GM08714 (cell line): Measurements from ENCODE around the gene NSDHL.
"Not testable (repeated sequence)": the region's sequence is repeated elsewhere in the genome, so short reads cannot be mapped to it uniquely, and the experiment has no call there.

ENCODE experiments used
- H3K4me3 ChIP-seq: fragments of 200-500 bp; sonication (Bioruptor generic); 2 replicates; pipeline ENCODE4 v1.5.1; 2014; ENCODE audit warnings: mild to moderate bottlenecking, low read length, inconsistent platforms
- ZNF274 ChIP-seq: IDR thresholded peaks from 2 replicates; pipeline ENCODE4 v1.6.1; 2012; ENCODE audit warnings: mild to moderate bottlenecking, low read depth, low read length

The NSDHL gene

DNA sequence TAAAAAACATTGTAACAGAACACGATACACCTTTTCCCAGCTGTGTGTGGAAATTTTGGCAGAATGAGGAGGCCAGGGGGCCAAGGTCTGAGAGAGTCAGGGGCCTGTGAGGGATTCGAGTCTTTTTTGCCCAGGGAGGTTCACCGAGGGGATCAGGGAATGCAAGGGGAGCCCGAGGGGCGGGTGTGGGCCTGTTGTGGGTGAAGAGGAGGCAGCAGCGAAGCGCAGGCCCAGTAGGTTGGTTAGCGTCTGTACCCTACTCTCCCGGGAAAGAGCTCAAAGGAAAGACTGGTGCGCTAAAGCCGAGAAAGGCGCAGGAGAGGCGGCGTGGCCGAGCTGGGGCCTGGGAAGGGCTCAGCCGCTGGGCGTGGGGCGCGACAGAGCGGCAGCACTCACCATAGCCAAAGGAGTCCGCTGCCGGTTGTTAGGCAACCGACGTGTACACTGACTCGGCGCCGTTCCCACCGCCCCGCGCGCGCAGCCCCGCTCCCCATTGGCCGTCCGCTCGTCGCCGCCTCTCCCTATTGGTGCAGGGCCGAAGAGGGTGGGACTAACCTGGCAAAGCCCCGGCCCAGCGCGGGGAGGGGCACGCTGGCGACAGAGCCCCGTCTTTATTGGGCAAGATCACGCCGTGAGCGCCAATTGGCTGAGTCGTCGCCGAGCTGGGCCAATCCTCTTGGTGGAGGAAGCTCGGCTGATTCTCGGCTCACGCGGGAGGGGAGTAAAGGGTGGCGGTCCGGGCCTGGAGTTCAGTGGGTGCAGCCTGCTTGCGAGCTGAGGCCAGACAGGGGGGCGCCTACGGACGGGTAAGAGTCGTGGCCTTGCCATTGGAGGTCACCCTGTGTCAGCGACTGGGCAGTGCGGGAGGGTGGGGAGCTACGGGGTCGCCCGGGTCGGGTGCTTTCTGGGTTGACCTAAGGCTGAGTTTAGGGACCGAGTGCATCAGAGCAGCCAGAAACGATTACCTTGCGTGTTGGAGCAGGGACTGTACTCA lies at the start of gene NSDHL, which contains the start of gene CETN2:
TSS of gene NSDHL (plus strand) at position 752 of the 994 bp plus-strand sequence. CDS start 15,262 bp downstream, outside the sequence.
TSS of gene CETN2 (minus strand) at position 446 of the 994 bp plus-strand sequence. CDS start at position 399, 47 bp downstream.
- no peak for TF ChIP-seq ZNF274
- H3K4me3 ChIP-seq: peak within 1 kb of the TSS; percentile 80

DNA sequence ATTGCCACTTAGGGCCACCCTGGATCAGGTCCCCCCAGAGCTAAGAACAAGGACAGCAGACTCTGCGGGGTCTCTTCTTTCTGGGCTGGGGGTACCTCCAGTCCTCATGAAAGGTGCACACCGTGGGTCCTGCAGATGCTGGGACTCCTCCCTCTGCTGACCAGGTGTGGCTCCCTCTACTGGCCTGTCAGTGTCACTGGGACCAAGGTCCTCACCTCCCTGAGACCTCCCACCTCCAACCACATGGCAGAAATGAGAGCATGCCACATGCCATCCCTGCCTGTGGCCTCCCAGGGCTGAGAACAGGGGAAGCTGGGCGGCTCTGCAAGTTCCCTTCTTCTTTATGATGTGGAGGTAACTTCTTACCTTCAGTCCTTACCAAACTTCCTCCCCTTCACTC lies 43.8 kb upstream of the NSDHL start:
- H3K4me3 ChIP-seq: not testable (repeated sequence)

DNA sequence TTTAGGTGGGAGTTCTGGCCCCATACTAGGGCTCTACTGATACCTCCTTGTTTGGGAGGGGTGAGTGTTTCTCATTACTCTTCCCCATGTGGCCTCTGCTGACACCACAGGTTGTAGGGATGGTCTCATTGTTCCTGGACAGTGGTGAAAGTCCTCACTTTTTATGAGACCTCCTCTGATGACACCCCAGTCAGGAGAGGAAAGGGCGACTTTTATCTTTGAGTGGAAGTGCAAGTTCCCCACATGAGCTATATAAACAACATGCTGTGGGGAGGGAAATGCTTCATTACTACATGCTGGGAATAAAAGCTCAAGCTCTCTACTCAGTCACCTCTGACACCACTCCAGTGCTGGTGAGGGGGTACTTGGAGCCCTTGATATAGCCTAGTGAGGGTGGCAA lies 31.9 kb upstream of the NSDHL start:
- no peak overlapping the region for H3K4me3 ChIP-seq
- no peak for TF ChIP-seq ZNF274

DNA sequence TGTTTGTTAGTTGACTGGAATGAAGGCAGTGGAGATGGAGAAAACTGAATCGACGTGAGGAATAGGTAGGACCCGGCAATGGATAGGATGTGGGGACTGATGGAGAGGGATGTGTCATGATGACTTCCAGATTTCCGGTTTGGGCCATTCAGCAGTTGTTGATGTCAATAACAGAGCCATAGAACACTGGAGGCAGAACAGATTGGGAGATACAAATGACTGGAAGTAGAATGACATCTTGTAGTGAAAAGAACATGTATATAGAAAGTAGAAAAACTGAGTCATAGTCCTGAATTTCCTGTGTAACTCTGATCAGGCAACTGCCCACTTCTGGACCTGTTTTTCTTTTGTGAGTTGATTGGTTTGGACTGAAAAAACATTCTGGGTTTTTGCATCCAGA lies 24.8 kb upstream of the NSDHL start:
- H3K4me3 ChIP-seq: no peak overlapping the region
- TF ChIP-seq ZNF274: no peak

DNA sequence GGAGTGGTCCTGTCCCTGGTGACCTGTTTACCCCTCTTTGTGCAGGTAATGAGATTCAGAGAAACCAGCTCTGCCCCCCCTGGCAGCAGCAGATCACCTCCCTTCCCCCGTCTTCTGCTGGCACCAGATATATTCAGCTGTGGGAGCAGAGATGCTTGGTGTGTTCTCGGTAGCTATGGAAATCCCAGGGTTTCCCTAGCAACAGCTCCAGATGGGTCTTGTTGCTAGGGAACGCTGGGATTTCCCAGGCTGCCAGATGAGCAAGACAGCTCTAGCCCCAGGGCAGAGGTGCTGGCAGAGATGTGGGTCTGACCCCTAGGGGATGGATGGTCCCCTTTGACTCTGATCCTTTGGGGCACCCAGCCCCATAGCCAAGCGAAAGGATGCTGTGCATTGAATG lies 20.5 kb upstream of the NSDHL start:
- TF ChIP-seq ZNF274: no peak
- no peak overlapping the region for H3K4me3 ChIP-seq

DNA sequence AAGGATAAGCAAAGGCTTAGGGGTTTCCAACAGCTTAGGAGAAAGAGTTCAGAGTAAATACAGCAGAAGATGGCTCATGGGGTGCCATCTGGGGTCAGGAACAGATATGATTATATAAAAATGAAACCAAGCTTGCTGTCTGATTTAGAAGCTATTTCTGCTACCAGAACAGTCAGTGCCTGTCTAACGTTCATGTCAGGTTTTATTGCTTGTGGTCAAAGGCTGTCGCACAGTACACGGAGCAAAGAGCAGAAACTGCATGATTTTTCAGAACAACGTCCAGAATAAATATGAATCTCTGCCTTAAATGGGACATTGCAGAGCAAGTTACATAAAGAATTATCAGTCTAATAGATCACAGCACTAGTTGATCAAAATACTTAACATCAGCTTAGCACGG lies 17.7 kb upstream of the NSDHL start:
- no peak for TF ChIP-seq ZNF274
- no peak overlapping the region for H3K4me3 ChIP-seq

DNA sequence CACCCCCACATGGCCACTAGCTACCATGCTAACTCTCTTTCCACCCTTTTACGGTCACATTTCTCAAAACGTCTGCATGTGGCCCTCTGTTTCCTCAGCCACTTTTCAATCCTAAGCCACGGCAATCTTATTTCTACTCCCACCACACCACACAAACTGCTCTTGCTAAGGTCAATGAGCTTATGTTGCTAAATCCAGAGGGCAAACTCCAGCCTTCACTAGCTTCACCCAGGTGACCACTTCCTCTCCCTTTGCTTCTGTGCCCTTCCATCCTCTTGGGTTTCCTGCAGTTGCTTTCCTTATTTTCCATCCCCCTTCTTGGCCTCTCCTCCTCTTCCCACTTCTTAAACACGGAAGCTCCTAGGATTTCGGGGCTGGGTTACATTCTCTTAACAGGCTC lies 16.8 kb upstream of the NSDHL start:
- no peak overlapping the region for H3K4me3 ChIP-seq
- no peak for TF ChIP-seq ZNF274

DNA sequence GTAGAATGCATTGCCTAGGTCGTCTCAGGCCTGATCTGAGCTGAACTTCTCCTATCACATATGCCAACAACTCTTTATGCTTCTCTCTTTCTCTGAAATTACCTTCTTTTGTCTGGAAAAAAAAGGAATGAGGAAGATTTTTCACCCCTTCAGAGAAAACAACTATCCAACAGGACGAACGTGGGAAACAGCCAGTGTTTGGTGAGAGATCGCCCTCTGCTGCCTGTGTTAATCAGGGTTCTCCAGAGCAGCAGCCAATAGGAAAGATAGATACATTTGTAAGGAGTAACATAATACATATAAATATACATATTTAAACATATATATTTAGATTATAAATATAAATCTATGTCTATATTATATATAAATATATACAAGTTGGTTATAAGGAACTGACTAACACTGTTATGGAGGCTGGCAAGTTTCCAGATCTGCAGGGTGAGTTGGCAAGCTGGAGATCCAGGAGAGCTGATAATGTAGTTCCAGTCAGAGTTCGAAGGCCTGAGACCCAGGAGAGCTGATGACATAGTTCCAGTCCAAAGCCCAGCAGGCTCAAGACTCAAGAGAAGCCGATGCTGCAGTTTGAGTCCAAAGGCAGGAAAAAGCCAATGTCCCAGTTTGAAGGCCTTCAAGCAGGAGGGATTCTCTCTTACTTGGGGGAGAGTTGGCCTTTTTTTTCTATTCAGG lies 13.6 kb upstream of the NSDHL start:
- no peak for TF ChIP-seq ZNF274
- no peak overlapping the region for H3K4me3 ChIP-seq

DNA sequence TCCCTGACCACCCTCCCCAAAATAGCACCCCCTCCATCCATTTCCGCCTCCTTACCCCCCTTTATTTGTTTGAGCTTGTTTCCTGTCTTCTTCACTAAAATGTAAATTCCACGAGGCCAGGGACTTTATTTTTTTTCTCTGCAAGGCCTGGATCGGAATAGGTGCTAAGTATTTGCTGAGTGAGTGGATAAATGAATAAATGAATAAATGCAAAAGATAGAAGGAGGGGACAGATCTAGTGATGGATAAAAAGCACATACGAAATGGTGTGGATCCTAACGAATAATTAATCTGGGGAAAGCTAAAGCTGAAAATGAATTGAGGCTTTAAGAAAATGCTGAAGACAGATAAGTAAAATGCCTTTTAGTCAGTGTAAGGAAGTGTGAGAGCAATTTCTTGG lies 12.5 kb upstream of the NSDHL start:
- TF ChIP-seq ZNF274: no peak
- H3K4me3 ChIP-seq: no peak overlapping the region

DNA sequence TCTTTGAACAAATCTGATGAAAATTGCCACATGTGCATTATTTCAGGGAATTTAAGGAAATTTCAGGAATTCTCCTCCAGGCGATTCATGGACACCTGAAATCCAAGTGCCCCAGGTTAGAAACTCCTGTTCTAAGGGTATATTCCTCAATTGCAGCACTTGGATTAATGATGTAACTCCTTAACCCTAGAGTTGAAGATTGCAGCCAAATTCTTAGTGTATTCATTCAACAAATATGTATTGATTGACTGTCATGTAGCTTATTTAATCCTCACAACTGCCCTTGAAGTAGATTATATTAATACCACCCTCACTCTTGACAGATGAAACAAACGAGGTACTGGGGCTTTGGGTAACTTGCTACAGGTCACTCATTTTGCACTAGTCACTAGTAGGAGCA lies 11.6 kb upstream of the NSDHL start:
- no peak overlapping the region for H3K4me3 ChIP-seq
- no peak for TF ChIP-seq ZNF274

DNA sequence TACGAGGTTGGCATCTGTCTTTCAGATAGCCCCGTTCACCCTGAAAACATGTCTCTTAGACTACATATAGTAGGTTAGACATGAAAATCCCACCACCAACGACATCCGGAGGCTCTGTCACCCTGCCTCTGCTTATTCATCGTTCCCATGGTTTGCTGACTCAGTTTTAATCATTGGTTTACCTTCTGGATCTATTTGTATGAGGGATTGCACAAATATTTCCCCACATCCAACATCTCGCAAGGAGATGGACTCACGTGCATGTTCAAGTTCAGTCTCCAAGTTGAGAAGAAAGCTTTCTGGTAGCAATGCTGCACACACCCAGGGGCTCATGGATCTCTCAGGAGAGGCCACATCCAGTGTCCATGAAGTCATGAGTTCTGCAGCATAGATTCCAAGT lies 11.1 kb upstream of the NSDHL start:
- H3K4me3 ChIP-seq: no peak overlapping the region
- TF ChIP-seq ZNF274: no peak

DNA sequence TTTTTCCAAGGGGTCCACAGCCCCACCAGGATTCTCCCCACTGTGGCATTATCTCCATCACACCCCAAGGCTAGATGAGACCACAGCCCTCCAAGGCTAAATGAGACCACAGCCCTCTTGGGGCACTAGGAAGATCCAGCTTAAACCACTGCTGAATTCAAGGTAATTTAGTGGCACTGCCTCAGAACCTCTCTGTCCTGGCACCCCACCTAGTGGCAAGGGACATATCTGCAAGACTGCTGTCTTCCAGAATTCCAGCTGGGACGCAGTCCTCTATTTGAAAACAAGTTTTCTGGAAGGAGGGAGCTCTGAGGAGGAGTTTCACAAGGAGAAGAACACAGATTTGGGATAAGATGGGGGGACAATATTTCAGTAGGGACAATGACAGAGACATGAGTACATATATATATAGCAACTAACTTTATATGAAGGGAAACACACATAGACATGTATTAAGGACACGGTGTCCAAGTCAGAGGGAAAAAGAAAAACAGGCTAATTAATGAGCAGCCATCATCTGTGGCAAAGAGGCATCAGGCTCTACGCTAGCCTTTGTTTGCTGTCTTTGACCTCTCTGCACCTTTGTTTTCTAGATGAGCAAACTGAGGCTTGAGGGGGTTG lies 9.6 kb upstream of the NSDHL start:
- no peak overlapping the region for H3K4me3 ChIP-seq
- no peak for TF ChIP-seq ZNF274

DNA sequence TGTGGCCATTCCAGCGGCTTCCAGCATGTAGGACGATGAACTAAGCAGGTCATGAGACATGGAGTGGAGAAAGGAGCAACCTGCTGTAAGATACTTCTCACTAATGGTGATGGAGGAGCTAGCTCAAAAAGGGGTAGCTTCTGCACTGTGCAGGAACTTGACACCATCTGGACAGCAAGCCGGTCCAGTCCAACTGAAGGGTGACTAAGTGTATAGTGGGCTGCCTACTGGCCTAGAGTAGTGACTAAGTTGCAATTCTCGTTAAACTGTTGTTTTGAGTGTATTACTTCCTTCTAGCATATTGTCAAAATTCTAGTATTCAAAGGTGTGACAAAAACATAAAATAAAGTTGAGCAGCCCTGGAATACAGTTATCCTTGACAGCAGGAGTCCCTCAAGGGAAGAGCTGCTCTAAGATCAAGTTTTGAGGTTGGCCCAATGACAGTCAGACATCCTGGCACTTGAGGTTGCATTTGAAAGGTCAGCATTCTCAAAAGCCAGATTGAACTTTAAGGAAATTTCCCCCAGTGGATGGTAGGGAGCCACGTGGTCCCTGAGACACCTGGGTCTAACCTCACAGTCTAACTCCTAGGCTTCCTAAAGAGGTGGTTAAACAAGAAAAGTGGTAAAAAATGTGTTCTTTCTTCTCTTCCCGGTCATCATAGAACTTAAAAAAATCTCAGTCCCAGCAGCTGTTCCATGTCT lies 8.3 kb upstream of the NSDHL start:
- H3K4me3 ChIP-seq: no peak overlapping the region
- TF ChIP-seq ZNF274: no peak

DNA sequence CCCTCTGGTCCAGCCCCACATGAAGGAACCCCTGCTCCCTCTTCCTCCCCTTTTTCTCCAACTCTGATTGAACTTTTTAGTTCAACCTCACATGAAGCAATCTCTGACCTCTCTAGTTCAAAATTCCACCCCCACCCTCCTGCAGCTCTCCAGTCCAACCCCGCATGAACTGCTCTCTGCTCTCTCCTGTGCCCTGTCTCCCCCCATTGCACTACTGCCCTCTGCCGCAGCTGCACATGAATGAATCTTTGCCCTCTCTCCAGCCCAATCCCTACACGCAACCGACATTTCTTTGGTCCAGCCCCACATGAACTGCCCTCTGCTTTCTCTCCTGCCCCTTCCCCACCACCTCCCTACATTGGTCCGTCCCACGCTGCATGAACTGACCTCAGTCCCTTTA lies 7.2 kb upstream of the NSDHL start:
- no peak for TF ChIP-seq ZNF274
- H3K4me3 ChIP-seq: no peak overlapping the region
